Endodermal cell (in vitro differentiated cells): ENCODE measurements around the gene DHH. TPM values are rescaled to one million over a fixed set of nuclear protein-coding genes. Genes with fewer than 3 reads are reported as not detected.
"Not testable (repeated sequence)": the region's sequence is repeated elsewhere in the genome, so short reads cannot be mapped to it uniquely, and the experiment has no call there.

Experiments
- DNase-seq: peaks from one replicate; pipeline ENCODE4 v3.0.0-alpha.2; 2017
- H3K27ac ChIP-seq: 2 replicates; pipeline ENCODE4 v1.5.1; 2013; ENCODE audit warnings: mild to moderate bottlenecking, low read depth, low read length, moderate library complexity
- H3K27me3 ChIP-seq: 2 replicates; pipeline ENCODE4 v1.6.1; 2013; ENCODE audit warnings: mild to moderate bottlenecking, low read length, moderate library complexity; ENCODE audit not compliant: insufficient read depth, control insufficient read depth, poor library complexity, severe bottlenecking
- H3K36me3 ChIP-seq: 2 replicates; pipeline ENCODE4 v1.7.0; 2013; ENCODE audit warnings: mild to moderate bottlenecking, low read length, moderate library complexity; ENCODE audit not compliant: control insufficient read depth, insufficient read depth
- H3K4me1 ChIP-seq: one replicate; pipeline ENCODE4 v1.7.0; 2013; ENCODE audit warnings: low read length; ENCODE audit not compliant: control insufficient read depth, insufficient read depth
- H3K4me3 ChIP-seq: 2 replicates; pipeline ENCODE4 v1.5.1; 2013; ENCODE audit warnings: mild to moderate bottlenecking, low read length, moderate library complexity
- H3K9ac ChIP-seq: 2 replicates; pipeline ENCODE4 v1.6.1; 2013; ENCODE audit warnings: mild to moderate bottlenecking, low read length, moderate library complexity; ENCODE audit not compliant: poor library complexity, severe bottlenecking; ENCODE audit errors: extremely low read depth
- H3K9me3 ChIP-seq: 2 replicates; pipeline ENCODE4 v1.6.1; 2013; ENCODE audit warnings: mild to moderate bottlenecking, low read length, moderate library complexity; ENCODE audit not compliant: control insufficient read depth
- H3K27ac Mint-ChIP-seq: 2 replicates; pipeline ENCODE4 v1.8.0; 2020; ENCODE audit warnings: mixed read lengths
- H3K27me3 Mint-ChIP-seq: 2 replicates; pipeline ENCODE4 v1.8.0; 2021; ENCODE audit warnings: mild to moderate bottlenecking, mixed read lengths; ENCODE audit not compliant: insufficient read depth
- H3K36me3 Mint-ChIP-seq: 2 replicates; pipeline ENCODE4 v1.8.0; 2020; ENCODE audit warnings: low read depth, mixed read lengths
- H3K4me1 Mint-ChIP-seq: 2 replicates; pipeline ENCODE4 v1.8.0; 2020; ENCODE audit warnings: mixed read lengths
- H3K4me3 Mint-ChIP-seq: 2 replicates; pipeline ENCODE4 v1.8.0; 2020; ENCODE audit warnings: mild to moderate bottlenecking, moderate library complexity, mixed read lengths
- H3K9me3 Mint-ChIP-seq: 2 replicates; pipeline ENCODE4 v1.8.0; 2020; ENCODE audit warnings: mild to moderate bottlenecking, mixed read lengths
- WGBS, 2 experiments: methylation state at CpG; one replicate each; pipeline versions ENCODE4 v1.1.5 to v1.1.7; 2013; ENCODE audit warnings: missing lambda C conversion rate in 2 of 2, mixed read lengths in 1 of 2; ENCODE audit not compliant: insufficient coverage in 1 of 2, insufficient read length in 1 of 2; 5-methylcytosine and 5-hydroxymethylcytosine counted together
- total RNA-seq, 2 donors: library from RNA; stranded (reverse); fragmentation: NEBNext Ultra II Directional in 1 of 2; extraction: Animal tissue kit (Norgen Biotek cat#: 25700) in 1 of 2; gene quantifications; 2 replicates in 1 of 2; 3 replicates in 1 of 2; pipeline ENCODE4 v1.2.1, GENCODE V29; 2021
- TF ChIP-seq, protein P1 (sequence below): fragments of 200-600 bp; sonication (generic); conservative IDR thresholded peaks from 2 replicates; pipeline ENCODE4 v1.5.0; 2021; ENCODE audit warnings: antibody characterized with exemption, mild to moderate bottlenecking

Gene DHH
- total RNA-seq, 2 donors from 2014 or later = 0.15 to 0.51 TPM

DNA sequence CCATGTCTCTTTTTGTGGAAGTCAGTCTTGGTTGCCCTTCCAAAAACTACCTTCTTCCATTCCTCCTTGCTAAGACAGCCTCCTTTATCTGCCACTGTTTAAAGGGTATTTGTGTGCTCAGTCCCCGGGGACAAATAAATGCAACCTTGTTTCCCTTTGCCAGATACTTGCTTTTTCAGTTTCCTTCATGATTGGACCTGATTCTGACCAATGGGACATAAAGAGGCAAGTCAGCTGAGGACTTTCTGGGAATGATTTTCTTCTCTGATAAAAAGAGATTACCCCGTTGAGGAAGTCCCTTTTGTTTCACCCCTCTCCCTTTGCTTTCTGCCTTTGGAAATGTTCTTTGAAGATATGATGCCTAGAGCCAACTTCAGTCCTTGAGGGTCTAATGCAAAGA is 44.0 kb upstream of the DHH start:
- no peak for DNase-seq
- Histone ChIP-seq H3K4me1 (no peaks in the 10 kb centered on the region), H3K27ac (no peak overlapping the region)

GRCh38 chr12:49137476-49137875 is 42.9 kb upstream of the DHH start:
- H3K4me3 Mint-ChIP-seq = no peak overlapping the region
- H3K9me3 ChIP-seq = no peaks in the 10 kb centered on the region
- no peaks in the 10 kb centered on the region for H3K4me1 ChIP-seq
- no peak overlapping the region for H3K27ac ChIP-seq
- no peaks in the 10 kb centered on the region for H3K9me3 Mint-ChIP-seq
- no peak for DNase-seq
- H3K4me3 ChIP-seq = no peak overlapping the region
- no peaks in the 10 kb centered on the region for H3K27me3 ChIP-seq
- 96% methylated on average over 1 of the region's 1 CpG; no CpG with 5 or more reads in 1 of the 2 experiments for WGBS, 2 experiments
- H3K27ac Mint-ChIP-seq = no peak overlapping the region
- TF ChIP-seq, protein P1, sequence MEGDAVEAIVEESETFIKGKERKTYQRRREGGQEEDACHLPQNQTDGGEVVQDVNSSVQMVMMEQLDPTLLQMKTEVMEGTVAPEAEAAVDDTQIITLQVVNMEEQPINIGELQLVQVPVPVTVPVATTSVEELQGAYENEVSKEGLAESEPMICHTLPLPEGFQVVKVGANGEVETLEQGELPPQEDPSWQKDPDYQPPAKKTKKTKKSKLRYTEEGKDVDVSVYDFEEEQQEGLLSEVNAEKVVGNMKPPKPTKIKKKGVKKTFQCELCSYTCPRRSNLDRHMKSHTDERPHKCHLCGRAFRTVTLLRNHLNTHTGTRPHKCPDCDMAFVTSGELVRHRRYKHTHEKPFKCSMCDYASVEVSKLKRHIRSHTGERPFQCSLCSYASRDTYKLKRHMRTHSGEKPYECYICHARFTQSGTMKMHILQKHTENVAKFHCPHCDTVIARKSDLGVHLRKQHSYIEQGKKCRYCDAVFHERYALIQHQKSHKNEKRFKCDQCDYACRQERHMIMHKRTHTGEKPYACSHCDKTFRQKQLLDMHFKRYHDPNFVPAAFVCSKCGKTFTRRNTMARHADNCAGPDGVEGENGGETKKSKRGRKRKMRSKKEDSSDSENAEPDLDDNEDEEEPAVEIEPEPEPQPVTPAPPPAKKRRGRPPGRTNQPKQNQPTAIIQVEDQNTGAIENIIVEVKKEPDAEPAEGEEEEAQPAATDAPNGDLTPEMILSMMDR = no peak
- no peak overlapping the region for H3K9ac ChIP-seq
- no peaks in the 10 kb centered on the region for H3K36me3 Mint-ChIP-seq
- H3K36me3 ChIP-seq = no peaks in the 10 kb centered on the region
- no peaks in the 10 kb centered on the region for H3K27me3 Mint-ChIP-seq
- peaks cover 9% of the 10 kb centered on the region for H3K4me1 Mint-ChIP-seq

More for the DNA sequence above, 44.0 kb upstream of the DHH start:
- Histone ChIP-seq H3K36me3 (no peaks in the 10 kb centered on the region), H3K4me3 (no peak overlapping the region), H3K9ac (no peak overlapping the region), H3K27me3 (no peaks in the 10 kb centered on the region), H3K9me3 (no peaks in the 10 kb centered on the region)
- H3K36me3 Mint-ChIP-seq = no peaks in the 10 kb centered on the region
- H3K27me3 Mint-ChIP-seq = no peaks in the 10 kb centered on the region
- H3K4me3 Mint-ChIP-seq = no peak overlapping the region
- 76 to 80% methylated on average over 2 of the region's 2 CpGs for WGBS, 2 experiments
- H3K27ac Mint-ChIP-seq = no peak overlapping the region
- TF ChIP-seq, protein P1 = no peak
- peaks cover 9% of the 10 kb centered on the region for H3K4me1 Mint-ChIP-seq
- H3K9me3 Mint-ChIP-seq = no peaks in the 10 kb centered on the region

DNA sequence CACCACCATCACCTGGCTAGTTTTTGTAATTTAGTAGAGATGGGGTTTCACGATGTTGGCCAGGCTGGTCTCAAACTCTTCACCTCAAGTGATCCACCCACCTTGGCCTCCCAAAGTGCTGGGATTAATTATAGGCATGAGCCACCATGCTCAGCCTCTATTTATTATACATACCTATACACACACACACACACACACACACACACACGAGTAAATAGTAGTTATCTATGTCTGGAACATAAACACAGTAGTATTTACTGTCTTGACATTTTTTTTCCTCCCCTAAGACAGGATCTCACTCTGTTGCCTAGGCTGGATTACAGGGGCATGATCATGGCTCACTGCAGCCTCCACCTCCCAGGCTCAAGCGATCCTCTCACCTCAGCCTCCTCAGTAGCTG is 42.4 kb upstream of the DHH start:
- H3K9ac ChIP-seq, H3K27me3 ChIP-seq, H3K4me1 ChIP-seq, H3K4me3 Mint-ChIP-seq, H3K27me3 Mint-ChIP-seq, H3K36me3 ChIP-seq, H3K27ac Mint-ChIP-seq, H3K4me3 ChIP-seq, H3K9me3 ChIP-seq, DNase-seq, H3K27ac ChIP-seq, H3K9me3 Mint-ChIP-seq, H3K36me3 Mint-ChIP-seq: not testable (repeated sequence)
- 89 to 94% methylated on average over 1 to 3 of the region's 3 CpGs for WGBS, 2 experiments
- peaks cover 12% of the 10 kb centered on the region for H3K4me1 Mint-ChIP-seq

DNA sequence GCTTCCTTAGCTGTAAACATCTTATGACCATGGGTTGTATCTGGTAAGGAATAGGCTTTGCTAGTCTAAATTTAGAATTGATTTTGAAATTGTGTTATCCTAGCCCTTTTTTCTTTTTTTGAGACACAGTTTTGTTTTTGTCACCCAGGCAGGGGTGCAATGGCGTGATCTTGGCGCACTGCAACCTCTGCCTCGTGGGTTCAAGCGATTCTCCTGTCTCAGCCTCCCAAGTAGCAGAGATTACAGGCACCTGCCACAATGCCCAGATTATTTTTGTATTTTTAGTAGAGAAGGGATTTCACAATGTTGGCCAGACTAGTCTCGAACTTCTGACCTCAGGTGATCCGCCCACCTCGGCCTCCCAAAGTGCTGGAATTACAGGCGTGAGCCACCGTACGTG is 39.0 kb upstream of the DHH start:
- H3K4me3 ChIP-seq = no peak overlapping the region
- H3K9ac ChIP-seq = no peak overlapping the region
- no peaks in the 10 kb centered on the region for H3K9me3 ChIP-seq
- Mint-ChIP-seq H3K36me3 (peaks cover 20% of the 10 kb centered on the region), H3K9me3 (no peaks in the 10 kb centered on the region), H3K4me1 (peaks cover 24% of the 10 kb centered on the region), H3K4me3 (no peak overlapping the region), H3K27me3 (no peaks in the 10 kb centered on the region), H3K27ac (no peak overlapping the region)
- DNase-seq = no peak
- H3K27ac ChIP-seq = no peak overlapping the region
- TF ChIP-seq, protein P1 = no peak
- no peaks in the 10 kb centered on the region for H3K27me3 ChIP-seq
- 83 to 97% methylated on average over 1 to 10 of the region's 10 CpGs for WGBS, 2 experiments
- H3K4me1 ChIP-seq = no peaks in the 10 kb centered on the region
- peaks cover 21% of the 10 kb centered on the region for H3K36me3 ChIP-seq
